GM12891 (cell line): ENCODE data around the gene SIM1.

Experiments
- DNase-seq: peaks from one replicate; pipeline ENCODE4 v3.0.0; 2011; ENCODE audit warnings: low spot score; ENCODE audit not compliant: insufficient read length
- FAIRE-seq: peaks from 2 replicates; lab custom pipeline; 2011; peaks lifted over from hg19 to GRCh38; lab: Jason Lieb, UNC
- PAX5 ChIP-seq: IDR thresholded peaks from 2 replicates; pipeline ENCODE4 v1.6.1; 2011; ENCODE audit warnings: low read length, moderate library complexity, mild to moderate bottlenecking; ENCODE audit not compliant: insufficient read depth, severe bottlenecking
- POLR2A ChIP-seq: IDR thresholded peaks from 2 replicates; pipeline ENCODE4 v1.6.1; 2011; ENCODE audit warnings: low read depth, low read length, control low read depth
- POLR2AphosphoS5 ChIP-seq: IDR thresholded peaks from 2 replicates; pipeline ENCODE4 v1.6.1; 2011; ENCODE audit warnings: low read depth, low read length, control low read depth
- POU2F2 ChIP-seq: IDR thresholded peaks from 2 replicates; pipeline ENCODE4 v1.6.1; 2011; ENCODE audit warnings: low read depth, mild to moderate bottlenecking, control low read depth, low read length, moderate library complexity
- SPI1 ChIP-seq: IDR thresholded peaks from 2 replicates; pipeline ENCODE4 v1.6.1; 2011; ENCODE audit warnings: low read depth, low read length, control low read depth
- TAF1 ChIP-seq: IDR thresholded peaks from 2 replicates; pipeline ENCODE4 v1.6.1; 2011; ENCODE audit warnings: low read depth, low read length, control low read depth

The SIM1 gene

DNA sequence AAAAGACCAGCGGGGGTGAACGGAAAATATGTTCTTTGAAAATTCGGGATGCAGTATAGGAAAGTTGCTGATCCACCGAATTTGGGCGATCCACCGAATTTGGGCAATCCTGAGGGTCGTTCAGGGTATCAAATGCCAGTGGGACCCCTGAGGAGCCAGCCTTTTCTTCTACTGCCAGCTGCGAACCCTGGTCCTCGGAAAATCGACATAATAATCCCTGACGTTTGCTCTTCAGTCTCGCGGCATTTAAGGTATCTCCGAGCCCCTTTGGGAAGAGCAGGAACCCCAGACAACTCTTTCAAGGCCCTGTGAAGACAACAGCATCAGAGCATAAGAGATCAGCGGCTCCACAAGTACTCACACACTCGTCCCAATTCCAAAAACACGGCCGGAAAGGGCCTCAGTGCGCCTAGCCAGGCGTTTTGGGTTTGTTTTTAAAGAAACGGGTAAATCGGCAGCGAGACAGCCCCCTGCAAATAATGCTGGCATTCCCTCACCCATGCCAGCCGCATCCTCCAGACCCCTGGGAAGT, 1.0 kb downstream of the SIM1 start:
- DNase-seq, result no peak
- FAIRE-seq, result no peak
- TF ChIP-seq SPI1, result no peak
- TF ChIP-seq POLR2A, result no peak
- no peak for TF ChIP-seq TAF1
- no peak for TF ChIP-seq PAX5
- no peak for TF ChIP-seq POLR2AphosphoS5
- TF ChIP-seq POU2F2, result no peak

GRCh38 chr6:100462706-100463629, 1.8 kb downstream of the SIM1 start:
- no peak for FAIRE-seq
- TF ChIP-seq POU2F2, result no peak
- no peak for TF ChIP-seq PAX5
- no peak for TF ChIP-seq POLR2AphosphoS5
- TF ChIP-seq TAF1, result no peak
- TF ChIP-seq POLR2A, result no peak
- no peak for TF ChIP-seq SPI1
- no peak for DNase-seq

DNA sequence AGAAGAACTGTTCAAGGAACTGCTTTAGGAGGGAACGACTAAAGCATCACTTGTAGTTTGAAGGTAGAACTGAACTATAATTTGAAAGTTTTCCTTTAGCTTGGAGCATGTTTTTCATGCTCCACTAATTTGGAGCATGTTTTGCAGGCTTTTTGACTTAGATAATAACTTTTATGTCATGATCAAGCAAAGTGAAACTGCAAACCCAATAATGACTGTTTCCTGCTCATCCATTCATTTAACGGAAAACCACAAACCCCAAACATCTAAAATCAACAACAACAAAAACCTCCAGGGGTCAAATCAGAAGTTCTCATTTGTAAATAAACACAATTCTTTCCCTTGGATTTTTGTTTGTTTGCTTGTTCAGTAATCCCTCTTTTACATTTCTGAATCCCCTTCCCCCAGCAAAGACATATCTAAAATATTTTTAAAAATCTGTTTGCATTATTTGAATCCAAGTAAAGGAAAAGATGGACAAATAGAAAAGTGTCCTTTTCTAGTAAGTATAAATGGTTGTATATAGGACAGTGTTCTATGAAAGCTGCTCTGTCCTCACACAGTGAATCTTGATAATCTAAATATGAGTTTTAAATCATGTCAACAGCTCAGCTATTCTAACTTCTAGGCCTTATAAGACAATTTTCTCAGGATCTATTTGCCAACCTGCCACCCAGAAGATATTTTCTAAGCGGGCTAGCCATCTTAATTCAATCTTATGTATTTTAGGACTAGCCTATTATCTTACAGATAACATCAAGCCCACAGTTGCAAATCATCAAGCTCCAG, 2.6 kb downstream of the SIM1 start:
- DNase-seq (no peak), FAIRE-seq (no peak)
- TF ChIP-seq TAF1, result no peak
- no peak for TF ChIP-seq POU2F2
- no peak for TF ChIP-seq POLR2A
- no peak for TF ChIP-seq POLR2AphosphoS5
- no peak for TF ChIP-seq SPI1
- TF ChIP-seq PAX5, result no peak

- TF ChIP-seq SPI1, result no peak
- TF ChIP-seq POLR2AphosphoS5, result no peak
- TF ChIP-seq TAF1, result no peak
- no peak for TF ChIP-seq POU2F2
- TF ChIP-seq PAX5, result no peak
- TF ChIP-seq POLR2A, result no peak
- FAIRE-seq, result no peak
- no peak for DNase-seq
Observed at GRCh38 chr6:100461278-100461916, 3.3 kb downstream of the SIM1 start.

DNA sequence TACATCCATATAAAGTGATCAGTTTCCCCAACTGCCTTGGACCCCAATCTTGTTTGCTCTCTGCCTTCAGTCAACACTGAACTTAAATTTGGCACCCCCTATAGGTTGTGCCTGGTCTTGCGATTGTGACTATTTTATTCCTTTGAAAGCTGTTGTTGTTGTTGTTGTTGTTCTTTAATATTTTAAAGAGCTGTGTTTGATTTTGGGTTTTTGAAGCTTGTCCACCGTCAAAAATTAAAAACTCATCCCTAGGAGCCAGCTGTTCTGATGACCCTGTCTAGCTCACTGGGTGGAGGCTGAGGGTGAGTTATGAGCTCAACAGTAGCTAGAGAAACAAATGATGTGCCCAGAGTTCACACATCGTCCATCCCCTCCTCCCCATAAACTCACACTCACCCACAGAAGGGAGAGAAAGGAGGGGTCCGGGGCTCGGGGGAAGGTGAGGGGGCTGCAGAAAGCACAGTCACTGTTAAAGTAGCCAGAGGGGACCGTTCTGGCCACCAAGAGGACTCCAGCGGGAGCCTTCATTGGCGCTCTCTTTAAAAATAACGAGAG, 4.0 kb downstream of the SIM1 start:
- no peak for FAIRE-seq
- DNase-seq, result no peak
- TF ChIP-seq POU2F2 (no peak), POLR2A (no peak), PAX5 (no peak), POLR2AphosphoS5 (no peak), TAF1 (no peak), SPI1 (no peak)

GRCh38 chr6:100459592-100460184, 5.0 kb downstream of the SIM1 start:
- TF ChIP-seq POLR2A, result no peak
- no peak for TF ChIP-seq POU2F2
- TF ChIP-seq PAX5, result no peak
- no peak for TF ChIP-seq POLR2AphosphoS5
- no peak for TF ChIP-seq SPI1
- no peak for FAIRE-seq
- no peak for DNase-seq

DNA sequence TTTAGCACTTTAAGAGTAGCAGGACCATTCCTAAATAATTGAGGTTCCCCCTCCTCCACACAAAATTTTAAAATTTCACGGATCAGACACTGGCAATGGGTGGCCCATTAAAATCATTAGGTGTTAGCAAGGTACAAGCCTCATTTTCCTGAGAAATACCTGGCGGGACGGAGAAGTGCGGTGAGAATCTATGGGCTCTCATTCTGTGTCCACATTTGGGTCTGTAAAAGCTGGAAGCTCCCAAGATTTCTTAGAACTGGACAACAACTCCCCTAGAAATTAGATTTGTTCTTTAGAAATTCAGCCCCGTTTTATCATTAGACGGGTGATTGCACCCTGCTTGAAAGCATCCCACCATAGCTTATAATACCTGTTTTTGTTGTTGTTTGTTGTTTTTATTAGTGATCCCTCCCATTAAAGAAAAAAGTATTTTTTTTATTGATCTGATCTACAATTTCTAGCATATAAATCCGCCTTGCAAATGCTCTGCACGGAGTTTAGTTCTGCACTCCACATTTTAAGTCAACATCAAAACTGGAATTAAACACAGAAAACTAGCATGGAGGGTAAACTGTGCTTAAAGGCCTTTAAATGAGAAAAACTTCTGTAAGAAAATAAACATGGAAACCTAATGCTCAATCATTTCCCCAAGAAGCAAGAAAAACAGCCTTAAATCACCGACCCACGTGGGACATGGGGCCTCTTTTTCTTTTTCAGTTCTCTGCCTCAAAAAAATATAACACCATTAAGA, 5.7 kb downstream of the SIM1 start:
- no peak for DNase-seq
- TF ChIP-seq TAF1 (no peak), SPI1 (no peak), POU2F2 (no peak), POLR2A (no peak), POLR2AphosphoS5 (no peak), PAX5 (no peak)
- FAIRE-seq, result no peak
